ENCODE data around the gene TERT. TPM values are rescaled to one million over a fixed set of nuclear protein-coding genes. Genes with fewer than 3 reads are reported as not detected.

TERT gene
- total and polyA plus RNA-seq, 4 donors, result 0.02 TPM; not detected in 3

- DNase-seq, result peak in 1 of 3 donors; percentile 2
- TF ChIP-seq, protein P1, sequence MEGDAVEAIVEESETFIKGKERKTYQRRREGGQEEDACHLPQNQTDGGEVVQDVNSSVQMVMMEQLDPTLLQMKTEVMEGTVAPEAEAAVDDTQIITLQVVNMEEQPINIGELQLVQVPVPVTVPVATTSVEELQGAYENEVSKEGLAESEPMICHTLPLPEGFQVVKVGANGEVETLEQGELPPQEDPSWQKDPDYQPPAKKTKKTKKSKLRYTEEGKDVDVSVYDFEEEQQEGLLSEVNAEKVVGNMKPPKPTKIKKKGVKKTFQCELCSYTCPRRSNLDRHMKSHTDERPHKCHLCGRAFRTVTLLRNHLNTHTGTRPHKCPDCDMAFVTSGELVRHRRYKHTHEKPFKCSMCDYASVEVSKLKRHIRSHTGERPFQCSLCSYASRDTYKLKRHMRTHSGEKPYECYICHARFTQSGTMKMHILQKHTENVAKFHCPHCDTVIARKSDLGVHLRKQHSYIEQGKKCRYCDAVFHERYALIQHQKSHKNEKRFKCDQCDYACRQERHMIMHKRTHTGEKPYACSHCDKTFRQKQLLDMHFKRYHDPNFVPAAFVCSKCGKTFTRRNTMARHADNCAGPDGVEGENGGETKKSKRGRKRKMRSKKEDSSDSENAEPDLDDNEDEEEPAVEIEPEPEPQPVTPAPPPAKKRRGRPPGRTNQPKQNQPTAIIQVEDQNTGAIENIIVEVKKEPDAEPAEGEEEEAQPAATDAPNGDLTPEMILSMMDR (IDR thresholded peaks at IDR 0.05; ENCODE audit: control extremely low read depth, extremely low read depth), result no peak
- no peak overlapping the region for H3K9ac ChIP-seq (ENCODE audit: insufficient read depth in 1 of 2, low read length in 2 of 2)
- no peaks in the 10 kb centered on the region for H3K36me3 ChIP-seq (ENCODE audit: control insufficient read depth in 4 of 4, insufficient read depth in 4 of 4, low read length in 4 of 4)
- 85 to 89% methylated on average over 15 of the region's 15 CpGs for WGBS, 2 donors
- peaks cover 0 to 12% (median 6%) of the 10 kb centered on the region in 5 donors for H3K4me1 ChIP-seq (ENCODE audit: control insufficient read depth in 5 of 5, insufficient read depth in 5 of 5, low read length in 5 of 5)
- H3K9me3 ChIP-seq (ENCODE audit: control insufficient read depth in 4 of 4, insufficient read depth in 3 of 4, low read length in 3 of 4), result peaks cover 0 to 4% (median 0%) of the 10 kb centered on the region in 4 donors
- H3K27ac ChIP-seq (ENCODE audit: low read depth in 1 of 2, low read length in 1 of 2), result no peak overlapping the region
- no peaks in the 10 kb centered on the region for H3K27me3 ChIP-seq (ENCODE audit: control insufficient read depth in 3 of 3, insufficient read depth in 3 of 3, low read length in 2 of 3)
- no peak overlapping the region for H3K4me3 ChIP-seq
- no peak for ATAC-seq (ENCODE audit: insufficient read depth, low FRiP score)
Observed at GRCh38 chr5:1311439-1312055, 16.7 kb upstream of the TERT start.

GRCh38 chr5:1310118-1310517 lies 15.2 kb upstream of the TERT start:
- TF ChIP-seq, protein P1 (IDR thresholded peaks at IDR 0.05; ENCODE audit: control extremely low read depth, extremely low read depth), result no peak
- Histone ChIP-seq H3K27me3 (ENCODE audit: control insufficient read depth in 3 of 3, insufficient read depth in 3 of 3, low read length in 2 of 3) (no peaks in the 10 kb centered on the region), H3K4me3 (no peak overlapping the region), H3K36me3 (ENCODE audit: control insufficient read depth in 4 of 4, insufficient read depth in 4 of 4, low read length in 4 of 4) (no peaks in the 10 kb centered on the region), H3K27ac (ENCODE audit: low read depth in 1 of 2, low read length in 1 of 2) (no peak overlapping the region), H3K9me3 (ENCODE audit: control insufficient read depth in 4 of 4, insufficient read depth in 3 of 4, low read length in 3 of 4) (peaks cover 0 to 4% (median 0%) of the 10 kb centered on the region in 4 donors), H3K9ac (ENCODE audit: insufficient read depth in 1 of 2, low read length in 2 of 2) (no peak overlapping the region), H3K4me1 (ENCODE audit: control insufficient read depth in 5 of 5, insufficient read depth in 5 of 5, low read length in 5 of 5) (peaks cover 0 to 8% (median 0%) of the 10 kb centered on the region in 5 donors)
- ATAC-seq (ENCODE audit: insufficient read depth, low FRiP score) (no peak), DNase-seq (no peak)
- 93 to 94% methylated on average over 7 of the region's 7 CpGs for WGBS, 2 donors

DNA sequence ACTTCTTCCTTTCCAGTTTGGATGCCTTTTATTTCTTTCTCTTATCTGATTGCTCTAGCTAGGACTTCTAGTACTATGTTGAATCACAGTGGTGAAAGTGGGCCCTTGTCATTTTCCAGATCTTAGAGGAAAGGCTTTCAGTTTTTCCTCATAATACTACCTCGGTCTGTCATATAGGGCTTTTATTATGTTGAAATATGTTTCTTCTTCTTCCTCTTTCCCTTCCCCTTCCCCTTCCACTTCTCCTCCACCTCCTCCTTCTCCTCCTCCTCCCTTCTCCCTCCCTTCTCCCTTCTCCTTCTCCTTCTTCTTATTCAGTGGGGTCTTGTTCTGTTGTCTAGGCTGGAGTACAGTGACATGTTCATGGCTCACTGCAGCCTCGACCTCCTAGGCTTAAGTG lies 9.2 kb upstream of the TERT start:
- H3K27ac ChIP-seq (ENCODE audit: low read depth in 1 of 2, low read length in 1 of 2), result no peak overlapping the region
- H3K4me3 ChIP-seq, result no peak overlapping the region
- H3K9ac ChIP-seq (ENCODE audit: insufficient read depth in 1 of 2, low read length in 2 of 2), result no peak overlapping the region
- no peak for ATAC-seq (ENCODE audit: insufficient read depth, low FRiP score)
- 56 to 62% methylated on average over 2 of the region's 2 CpGs for WGBS, 2 donors
- H3K9me3 ChIP-seq (ENCODE audit: control insufficient read depth in 4 of 4, insufficient read depth in 3 of 4, low read length in 3 of 4), result peaks cover 0 to 3% (median 0%) of the 10 kb centered on the region in 4 donors
- no peaks in the 10 kb centered on the region for H3K36me3 ChIP-seq (ENCODE audit: control insufficient read depth in 4 of 4, insufficient read depth in 4 of 4, low read length in 4 of 4)
- peak in 1 of 3 donors; percentile 2 for DNase-seq
- no peaks in the 10 kb centered on the region for H3K27me3 ChIP-seq (ENCODE audit: control insufficient read depth in 3 of 3, insufficient read depth in 3 of 3, low read length in 2 of 3)
- no peaks in the 10 kb centered on the region for H3K4me1 ChIP-seq (ENCODE audit: control insufficient read depth in 5 of 5, insufficient read depth in 5 of 5, low read length in 5 of 5)
- TF ChIP-seq, protein P1 (IDR thresholded peaks at IDR 0.05; ENCODE audit: control extremely low read depth, extremely low read depth), result no peak
